Kidney (tissue), 14 donors: ENCODE measurements around the gene YIPF4. TPM values are rescaled to one million over a fixed set of nuclear protein-coding genes. Genes with fewer than 3 reads are reported as not detected.
A peak's percentile ranks its signal among the peaks of the same experiment; 100 is the strongest.
"Not testable (repeated sequence)": the region's sequence is repeated elsewhere in the genome, so short reads cannot be mapped to it uniquely, and the experiment has no call there.

Experiments used
- DNase-seq, 5 donors: peaks; one replicate each; pipeline ENCODE4 v3.0.0-alpha.2; 2013 to 2020
- FAIRE-seq: peaks from 2 replicates; lab custom pipeline; 2012; peaks lifted over from hg19 to GRCh38; lab: Jason Lieb, UNC
- H3K27ac ChIP-seq, 2 donors: one replicate each; pipeline ENCODE4 v1.7.0; 2013; ENCODE audit warnings: low read depth in 2 of 2, low read length in 2 of 2, inconsistent platforms in 1 of 2
- H3K27me3 ChIP-seq: one replicate; pipeline ENCODE4 v1.7.1; 2013; ENCODE audit warnings: low read length, inconsistent platforms; ENCODE audit not compliant: control insufficient read depth, insufficient read depth
- H3K36me3 ChIP-seq, 3 donors: one replicate each; pipeline versions ENCODE4 v1.7.0 to v1.7.1; 2013; ENCODE audit warnings: low read length in 3 of 3, control low read depth in 1 of 3, inconsistent platforms in 1 of 3; ENCODE audit not compliant: insufficient read depth in 3 of 3, control insufficient read depth in 2 of 3
- H3K4me1 ChIP-seq, 3 donors: one replicate each; pipeline versions ENCODE4 v1.7.0 to v1.7.1; 2013; ENCODE audit warnings: low read length in 3 of 3, inconsistent platforms in 1 of 3, low read depth in 1 of 3; ENCODE audit not compliant: control insufficient read depth in 2 of 3, insufficient read depth in 2 of 3
- H3K4me3 ChIP-seq, 3 donors: one replicate each; pipeline versions ENCODE4 v1.7.0 to v1.8.1; 2013; ENCODE audit warnings: low read length in 3 of 3, control low read depth in 1 of 3, inconsistent platforms in 1 of 3
- H3K9ac ChIP-seq, 3 donors: one replicate each; pipeline versions ENCODE4 v1.7.0 to v1.7.1; 2013; ENCODE audit warnings: low read length in 3 of 3, control low read depth in 1 of 3, inconsistent platforms in 1 of 3
- H3K9me3 ChIP-seq, 3 donors: one replicate each; pipeline versions ENCODE4 v1.7.0 to v1.7.1; 2013; ENCODE audit warnings: low read length in 3 of 3, control low read depth in 1 of 3, inconsistent platforms in 1 of 3; ENCODE audit not compliant: control insufficient read depth in 2 of 3, insufficient read depth in 1 of 3
- CTCF ChIP-seq: IDR thresholded peaks from 3 replicates; pipeline ENCODE4 v1.5.1; 2012; ENCODE audit warnings: mild to moderate bottlenecking, moderate library complexity, borderline replicate concordance; ENCODE audit not compliant: insufficient read depth; ENCODE audit errors: extremely low read depth
- intact Hi-C: fragments of 100-400 bp; cut with DNase I; formaldehyde crosslinking; loops from one replicate; pipeline ENCODE4 v1.11.1; 2022
- polyA plus RNA-seq: library from polyadenylated mRNA; stranded (reverse); fragments of 350-450 nt; fragmentation: Illumina TruSeq; extraction: RNeasy Lipid Tissue Mini Kit (QIAGEN cat#74804); gene quantifications from one replicate; pipeline ENCODE4 v1.2.3, GENCODE V29; 2014; ENCODE audit warnings: low read depth, low replicate concordance; ENCODE audit not compliant: insufficient read depth
- total RNA-seq: library from RNA; stranded (reverse); fragmentation: NEBNext Ultra II Directional; extraction: Animal tissue kit (Norgen Biotek cat#: 25700); gene quantifications from one replicate; pipeline ENCODE4 v1.2.1, GENCODE V29; 2021
- donor health status: control.
- donor health status: control.
- donor health status: control.
- donor health status: control.
- donor health status: control.
- donor health status: DM: yes; HTN: yes; CAD: no.
- donor health status: Normal renal cell carcinoma (clear cell type).

The YIPF4 gene
- total and polyA plus RNA-seq, 2 donors from 2014 or later = 29.4 to 48.6 TPM

- Histone ChIP-seq H3K4me3 (no peak overlapping the region), H3K27ac (no peak overlapping the region), H3K36me3 (no peaks in the 10 kb centered on the region), H3K27me3 (no peaks in the 10 kb centered on the region), H3K9ac (no peak overlapping the region), H3K4me1 (no peaks in the 10 kb centered on the region), H3K9me3 (no peaks in the 10 kb centered on the region)
- no peak for FAIRE-seq
- intact Hi-C loops = no loop called here
- peak in 2 of 5 donors; percentile 21 to 46 for DNase-seq
- TF ChIP-seq CTCF = no peak
These were observed 65.1 kb downstream of the YIPF4 start for GRCh38 chr2:32342801-32343200.

GRCh38 chr2:32350797-32351196, 73.1 kb downstream of the YIPF4 start:
- H3K9me3 ChIP-seq, FAIRE-seq, H3K27ac ChIP-seq, H3K4me1 ChIP-seq, intact Hi-C loops, H3K9ac ChIP-seq, H3K4me3 ChIP-seq, H3K27me3 ChIP-seq, H3K36me3 ChIP-seq, DNase-seq: not testable (repeated sequence)

- H3K4me3 ChIP-seq = peak overlapping the region; percentile 82 to 97 (median 91)
- no peak for DNase-seq
- FAIRE-seq = no peak
- no peaks in the 10 kb centered on the region for H3K27me3 ChIP-seq
- peaks cover 3 to 16% (median 3%) of the 10 kb centered on the region in 3 donors for H3K4me1 ChIP-seq
- H3K9me3 ChIP-seq = no peaks in the 10 kb centered on the region
- no peaks in the 10 kb centered on the region for H3K36me3 ChIP-seq
- peak overlapping the region; percentile 95 to 96 for H3K27ac ChIP-seq
- no peak for TF ChIP-seq CTCF
- intact Hi-C loops = no loop called here
- H3K9ac ChIP-seq = peak overlapping the region; percentile 89 to 98 (median 91)
These were observed 78.4 kb downstream of the YIPF4 start for GRCh38 chr2:32355976-32356680.

GRCh38 chr2:32356681-32357317, 79.1 kb downstream of the YIPF4 start, which contains the start of gene BIRC6:
BIRC6 (plus strand) TSS chr2:32357023; CDS start chr2:32357162, 139 bp downstream.
- peak within 1 kb of the TSS; percentile 82 to 97 (median 91) for H3K4me3 ChIP-seq
- intact Hi-C loops = no loop called here

More at GRCh38 chr2:32356681-32357317, 79.1 kb downstream of the YIPF4 start, which contains the start of gene BIRC6:
- Histone ChIP-seq H3K27ac (peak within 1 kb of the TSS; percentile 96 to 97), H3K9me3 (no peaks in the 10 kb centered on the region), H3K36me3 (no peaks in the 10 kb centered on the region), H3K9ac (peak within 1 kb of the TSS; percentile 89 to 98 (median 94)), H3K4me1 (peaks cover 3 to 16% (median 3%) of the 10 kb centered on the region in 3 donors), H3K27me3 (no peaks in the 10 kb centered on the region)
- DNase-seq (peak; percentile 98 to 100 (median 99)), FAIRE-seq (no peak)
- no peak for TF ChIP-seq CTCF
